GM04504 (cell line): ENCODE results near the gene SPCS2.

Source experiments
- DNase-seq: peaks from one replicate; pipeline ENCODE4 v3.0.0-alpha.2; 2012; ENCODE audit warnings: low read depth

Gene SPCS2

GRCh38 chr11:74948898-74949752 lies at the start of gene SPCS2, which contains the start of gene XRRA1:
TSS of gene SPCS2 (plus strand) at chr11:74949266. CDS start at chr11:74949286, 20 bp downstream.
TSS of gene XRRA1 (minus strand) at chr11:74949091. CDS start at chr11:74940878, 8,213 bp downstream.
- peak; percentile 94 for DNase-seq

- no peak for DNase-seq
Measured at GRCh38 chr11:74902342-74902741, 46.7 kb upstream of the SPCS2 start.

DNA sequence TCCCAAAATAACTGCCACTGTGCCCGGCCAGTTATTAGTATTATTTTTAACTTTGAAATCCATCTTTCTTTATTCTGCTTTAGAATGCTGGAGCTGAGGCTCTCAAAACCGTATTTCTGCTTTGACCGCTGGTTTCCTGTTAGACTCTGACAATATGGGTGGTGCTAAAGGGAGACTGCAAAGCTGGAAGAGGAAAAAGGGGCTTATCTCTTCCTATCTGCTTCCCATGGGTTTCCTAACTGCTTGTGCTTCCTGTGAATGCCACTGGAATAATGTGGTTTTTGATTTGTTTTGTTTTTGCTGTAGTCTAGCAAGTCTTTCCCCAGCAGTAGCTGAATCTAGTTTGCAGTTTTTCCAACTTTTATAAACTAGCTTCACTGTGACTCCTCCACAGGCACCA lies 43.7 kb upstream of the SPCS2 start:
- DNase-seq, result no peak

DNA sequence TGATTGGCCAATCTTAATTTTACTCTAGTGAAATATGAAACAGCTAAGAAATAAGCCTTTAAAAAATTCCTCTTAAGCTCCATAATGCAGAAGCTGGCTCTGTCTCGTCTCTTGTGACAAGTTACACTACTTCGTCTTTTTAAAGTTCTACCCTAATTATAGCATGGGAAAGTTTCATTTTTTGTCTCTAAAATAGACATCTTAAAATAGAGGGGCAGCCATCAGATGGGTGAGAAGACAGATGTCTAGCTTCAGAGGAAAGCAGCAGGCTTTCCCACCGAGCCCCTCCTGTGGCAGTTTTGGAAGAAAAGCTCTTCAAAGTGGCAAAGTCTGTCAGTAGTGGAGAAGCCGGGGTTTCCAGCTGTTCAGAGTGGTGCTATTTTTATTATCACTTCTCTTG lies 39.7 kb upstream of the SPCS2 start:
- DNase-seq, result no peak

DNA sequence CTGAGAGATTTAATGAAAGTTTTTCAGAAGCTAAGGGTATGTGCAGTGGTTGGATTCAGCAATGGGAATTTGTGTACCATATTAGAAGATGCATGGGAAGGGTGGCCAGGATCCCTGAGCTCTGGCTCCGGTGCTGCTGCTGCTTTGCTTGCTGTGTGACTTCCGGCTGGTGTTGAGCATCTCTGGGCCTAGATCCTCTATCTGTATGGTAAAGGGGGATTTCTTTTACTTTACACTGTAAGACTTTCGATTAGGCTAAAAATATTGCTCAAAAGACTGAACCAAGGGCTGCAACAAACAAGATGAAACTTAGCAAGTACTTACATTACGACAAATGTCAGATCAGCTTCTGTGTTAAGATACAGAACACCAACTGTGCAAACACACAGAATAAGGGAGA lies 39.3 kb upstream of the SPCS2 start:
- no peak for DNase-seq

GRCh38 chr11:74923125-74923524 lies 25.9 kb upstream of the SPCS2 start:
- no peak for DNase-seq

- peak; percentile 89 for DNase-seq
Measured at GRCh38 chr11:74925281-74925680, 23.8 kb upstream of the SPCS2 start.

DNA sequence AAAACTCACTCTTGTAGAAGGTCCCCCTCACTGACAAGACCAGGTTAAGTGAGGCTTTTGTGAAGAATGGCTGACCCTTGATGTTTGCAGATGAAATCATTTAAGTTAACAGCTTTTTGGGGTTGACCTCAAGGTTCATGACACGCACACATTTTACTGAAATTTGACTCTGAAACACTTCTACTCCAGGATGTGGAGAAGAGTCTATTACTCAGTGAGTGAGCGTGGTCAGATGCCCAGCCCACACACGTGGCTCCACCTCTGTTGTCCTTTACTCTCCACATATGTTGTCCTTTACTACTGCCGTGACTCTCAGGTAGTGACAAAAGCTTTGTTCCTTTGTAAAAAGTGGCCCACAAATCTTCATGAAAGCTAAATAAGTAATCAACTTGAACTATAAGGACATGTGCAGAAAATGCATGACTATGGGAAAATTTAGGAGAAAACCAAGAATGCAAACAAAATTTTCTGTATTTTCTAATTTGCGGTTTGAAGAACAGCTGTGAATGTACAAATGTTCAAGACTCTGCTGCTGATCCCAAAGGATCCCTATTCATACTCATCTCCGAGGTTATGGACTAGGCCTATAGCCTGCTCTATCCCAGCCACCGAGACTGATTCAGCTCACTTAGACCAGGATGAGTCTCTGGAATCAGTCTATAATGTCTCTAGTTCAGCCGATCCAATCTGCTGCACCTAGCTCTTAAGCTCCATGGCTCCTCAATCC lies 22.6 kb upstream of the SPCS2 start:
- DNase-seq, result peak; percentile 76

DNA sequence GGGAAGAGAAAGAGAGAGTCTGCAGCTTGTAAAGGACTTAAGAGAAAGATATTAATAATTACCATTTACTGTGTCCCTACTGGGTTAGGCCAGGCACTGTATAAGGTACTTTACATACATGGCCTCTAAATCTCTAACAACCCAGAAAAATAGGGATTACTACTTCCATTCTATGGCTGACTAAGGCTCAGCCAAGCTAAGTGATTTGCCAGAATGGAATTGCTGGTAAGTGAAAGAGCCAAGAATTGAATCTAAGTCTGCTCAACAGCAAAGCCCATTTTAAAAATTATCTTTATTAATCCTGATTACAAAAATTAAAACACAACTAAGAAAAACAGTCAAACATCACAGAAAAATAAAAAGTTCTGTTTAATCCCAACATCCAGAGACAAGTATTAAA lies 21.6 kb upstream of the SPCS2 start:
- no peak for DNase-seq

- peak; percentile 89 for DNase-seq
Measured at GRCh38 chr11:74929431-74930363, 19.4 kb upstream of the SPCS2 start.

DNA sequence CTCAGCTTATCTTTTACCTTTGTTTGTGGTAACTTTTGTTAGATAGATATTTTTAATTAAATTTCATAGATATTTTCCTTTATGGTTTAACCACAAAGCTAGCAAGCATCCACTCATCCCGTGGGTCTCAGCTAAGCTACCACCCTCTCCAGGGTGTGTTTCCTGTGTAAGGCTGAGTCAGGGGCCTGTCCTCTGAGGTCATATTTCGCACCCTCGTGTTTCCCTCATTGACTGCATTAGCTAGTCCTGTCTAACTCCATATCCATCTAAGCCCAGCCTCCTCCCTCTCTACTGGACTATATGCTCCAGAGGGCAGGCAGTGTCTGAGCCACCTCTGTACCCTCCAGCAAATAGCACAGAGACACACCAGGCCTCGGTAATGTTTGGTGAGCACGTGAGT lies 16.9 kb upstream of the SPCS2 start:
- no peak for DNase-seq

DNA sequence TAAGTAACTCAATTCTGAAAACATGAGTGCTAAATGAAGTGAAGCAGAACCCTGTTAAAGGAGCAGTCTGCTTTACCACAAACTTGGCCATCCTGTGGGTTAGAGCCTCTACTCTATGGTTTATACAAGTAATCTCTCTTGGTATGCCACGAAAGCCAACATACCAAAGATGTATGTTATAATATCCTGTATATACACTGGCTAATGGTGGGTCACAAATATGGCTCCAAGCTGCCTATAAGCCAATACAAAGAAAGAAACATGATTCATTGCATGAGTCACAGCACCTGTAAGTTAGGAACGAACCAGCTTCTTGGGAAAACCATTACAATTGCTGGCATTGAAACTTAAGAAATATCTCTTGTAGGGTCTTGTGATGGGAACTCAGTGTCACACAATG lies 16.3 kb upstream of the SPCS2 start:
- DNase-seq, result no peak

GRCh38 chr11:74933765-74934164 lies 15.3 kb upstream of the SPCS2 start:
- no peak for DNase-seq

DNA sequence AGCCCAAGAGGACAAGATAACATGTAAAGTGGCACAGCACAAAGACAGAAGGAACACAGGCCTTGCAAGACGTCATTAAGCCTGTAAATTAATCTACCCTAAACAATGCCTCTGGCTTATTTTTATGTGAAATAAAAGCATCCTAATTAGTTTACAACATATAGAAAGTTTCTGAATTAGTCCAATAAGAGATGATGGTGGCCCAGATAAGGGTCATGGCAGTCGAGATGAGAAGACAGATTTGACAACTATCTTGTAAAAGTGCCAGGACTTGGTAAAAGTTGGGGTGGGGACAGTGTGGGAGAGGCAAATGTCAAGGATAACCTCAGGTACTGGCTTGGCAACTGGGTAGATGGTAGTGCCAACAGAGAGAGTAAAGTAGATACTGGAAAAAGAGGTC lies 13.8 kb upstream of the SPCS2 start:
- no peak for DNase-seq

DNA sequence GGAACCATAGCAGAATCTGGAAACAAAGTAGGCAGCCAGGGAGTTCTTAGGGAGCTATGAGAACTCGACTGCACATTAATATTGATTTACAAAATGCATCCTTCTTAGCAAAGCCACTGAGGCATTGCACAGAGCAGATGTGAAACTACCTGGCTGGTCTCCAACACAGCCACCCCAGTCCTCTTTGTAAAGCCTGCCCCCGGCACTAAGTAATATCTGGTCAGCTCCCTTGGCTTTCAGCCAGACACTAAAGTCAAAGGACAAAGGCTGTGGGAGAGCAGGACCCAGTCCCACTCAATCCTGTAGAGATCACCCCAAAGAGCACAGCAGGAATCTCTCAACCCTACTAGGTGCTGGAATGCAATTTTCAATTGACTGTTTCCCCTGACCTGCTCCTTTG lies 13.0 kb upstream of the SPCS2 start:
- DNase-seq, result no peak

- no peak for DNase-seq
Measured at GRCh38 chr11:74936976-74937375, 12.1 kb upstream of the SPCS2 start.

DNA sequence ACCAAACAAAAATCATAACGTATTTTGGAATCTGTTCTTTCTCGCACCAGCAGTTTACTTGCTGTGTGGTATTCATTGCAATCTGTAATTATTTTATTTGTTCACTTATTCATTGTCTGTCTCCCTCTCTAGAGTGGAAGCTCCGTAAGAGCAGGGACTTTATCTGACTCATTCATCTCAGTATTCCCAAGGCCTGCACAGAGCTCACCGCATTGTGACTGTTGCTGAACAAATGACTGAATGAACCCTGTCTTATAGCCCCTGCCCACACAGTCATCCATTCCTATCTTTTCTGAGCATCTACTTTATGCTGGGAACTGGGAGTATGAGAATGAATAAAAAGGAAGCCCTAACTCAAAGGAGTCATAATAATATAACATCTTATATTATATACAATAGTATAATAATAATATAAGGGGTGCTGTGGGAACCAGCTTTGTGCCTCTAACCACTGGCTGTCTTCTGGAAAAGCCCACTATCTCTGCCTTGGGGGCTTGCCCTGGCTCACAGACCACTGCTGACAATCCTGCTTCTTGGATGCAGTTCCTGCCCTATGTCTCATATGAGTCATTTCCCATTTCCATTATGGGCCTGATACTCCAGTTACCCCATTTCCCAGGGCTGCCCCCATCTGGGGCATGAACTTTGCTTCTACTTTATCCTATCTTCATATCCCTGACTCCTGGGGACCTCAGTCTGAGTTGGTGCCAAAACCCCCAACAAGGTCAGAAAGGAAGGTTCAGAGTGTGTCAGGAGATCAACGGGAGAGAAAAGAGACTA lies 11.2 kb upstream of the SPCS2 start:
- DNase-seq, result no peak

GRCh38 chr11:74941492-74941891 lies 7.6 kb upstream of the SPCS2 start:
- no peak for DNase-seq

DNA sequence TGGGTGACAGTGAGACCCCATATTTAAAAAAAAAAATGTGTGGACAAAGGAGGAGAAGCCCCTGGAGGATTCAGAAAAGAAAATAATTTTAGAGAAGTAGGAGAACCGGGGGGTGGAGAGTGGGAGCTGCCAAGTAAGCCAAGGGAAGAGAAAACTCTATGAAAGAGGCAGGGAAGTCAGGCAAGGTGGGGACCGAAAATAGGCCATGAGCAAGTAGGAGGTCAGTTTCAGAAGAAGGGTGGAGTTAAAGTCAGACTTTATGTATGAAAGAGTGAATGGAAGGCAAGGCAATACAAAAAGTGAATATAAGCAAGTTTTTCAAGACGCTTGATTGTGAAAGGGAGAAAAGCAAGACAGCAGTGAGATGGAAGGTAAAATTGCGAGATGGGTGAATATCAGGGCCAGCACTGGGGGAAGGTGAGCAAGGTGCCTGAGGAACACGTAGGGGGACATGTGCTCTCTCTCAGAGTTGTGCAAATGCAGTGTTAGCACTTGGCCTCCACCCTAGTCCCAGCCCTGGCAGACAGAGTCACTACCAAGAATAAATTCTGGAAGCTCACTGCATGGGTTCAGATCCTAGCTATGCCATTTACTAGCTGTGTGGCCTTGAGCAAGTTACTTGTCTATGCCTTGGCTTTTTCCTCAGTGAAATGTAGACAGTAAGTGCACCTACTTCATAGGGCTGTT lies 6.8 kb upstream of the SPCS2 start:
- DNase-seq, result no peak

DNA sequence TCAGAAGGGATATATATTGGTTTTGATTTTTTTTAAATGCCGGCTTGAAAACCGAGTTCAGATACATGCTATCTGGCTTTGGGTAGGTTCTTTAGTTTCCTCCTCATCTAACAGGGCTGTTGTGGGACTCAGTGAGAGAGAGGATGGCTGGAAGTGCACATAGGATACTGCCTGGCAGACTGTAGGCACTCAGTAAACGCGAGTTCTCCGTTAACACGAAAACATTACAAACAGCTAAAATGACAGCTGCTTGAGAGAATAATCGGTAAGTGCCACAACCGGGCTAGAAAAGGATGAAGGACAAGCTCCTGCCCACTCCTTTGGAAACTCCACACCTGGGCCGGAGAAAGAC lies 544 bp upstream of the SPCS2 start:
- no peak for DNase-seq

DNA sequence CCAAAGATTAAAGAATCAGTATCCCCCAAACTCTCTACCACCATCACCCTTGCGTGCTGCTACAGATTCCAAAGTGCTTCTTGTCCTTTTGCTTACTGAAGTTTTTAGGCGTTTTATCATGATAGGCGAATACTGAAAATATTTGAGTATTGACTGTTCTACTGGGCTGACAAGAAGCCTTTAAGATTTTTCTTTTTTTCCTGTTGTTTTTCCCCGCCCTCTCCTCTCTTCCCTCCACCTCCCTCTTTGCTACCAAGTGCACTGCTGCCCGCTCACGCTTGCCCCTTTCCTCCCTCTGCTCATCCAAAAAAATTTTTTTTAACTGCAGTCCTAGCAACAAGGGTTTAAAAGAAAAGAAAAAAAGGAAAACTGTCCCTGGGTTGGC lies 679 bp downstream of the SPCS2 start:
- DNase-seq, result no peak
